Measurements from ENCODE around the gene SUPT6H. TPM values are rescaled to one million over a fixed set of nuclear protein-coding genes. Genes with fewer than 3 reads are reported as not detected.

SUPT6H gene
- total RNA-seq, 1 donor from 2014 or later: 63.5 TPM

- no peaks in the 10 kb centered on the region for H3K27me3 Mint-ChIP-seq (ENCODE audit: low read depth)
- H3K36me3 Mint-ChIP-seq (ENCODE audit: low read depth): peaks cover 6% of the 10 kb centered on the region
- peak; percentile 97 for DNase-seq (ENCODE audit: low spot score)
- H3K27ac Mint-ChIP-seq (ENCODE audit: unreplicated experiment): peak within 1 kb of the TSS; percentile 97
- H3K9me3 Mint-ChIP-seq (ENCODE audit: low read depth): no peaks in the 10 kb centered on the region
- H3K4me3 Mint-ChIP-seq (ENCODE audit: unreplicated experiment): peak within 1 kb of the TSS; percentile 85
- no peak for TF ChIP-seq CTCF (IDR thresholded peaks at IDR 0.05)
- H3K4me1 Mint-ChIP-seq (ENCODE audit: low read depth): peaks cover 45% of the 10 kb centered on the region
These were observed 66.6 kb downstream of the SUPT6H start, which contains the start of gene NEK8 for GRCh38 chr17:28728364-28729200. NEK8 (plus strand) TSS chr17:28728788; CDS start chr17:28728814, 26 bp downstream.

- Mint-ChIP-seq H3K36me3 (ENCODE audit: low read depth) (no peaks in the 10 kb centered on the region), H3K27me3 (ENCODE audit: low read depth) (no peaks in the 10 kb centered on the region), H3K4me1 (ENCODE audit: low read depth) (peaks cover 31% of the 10 kb centered on the region), H3K9me3 (ENCODE audit: low read depth) (no peaks in the 10 kb centered on the region), H3K4me3 (ENCODE audit: unreplicated experiment) (no peak overlapping the region), H3K27ac (ENCODE audit: unreplicated experiment) (peak overlapping the region; percentile 97)
- no peak for TF ChIP-seq CTCF (IDR thresholded peaks at IDR 0.05)
- DNase-seq (ENCODE audit: low spot score): no peak
These were observed 67.9 kb downstream of the SUPT6H start for GRCh38 chr17:28729950-28730330.

GRCh38 chr17:28733346-28733745, 71.3 kb downstream of the SUPT6H start:
- no peak for DNase-seq (ENCODE audit: low spot score)
- peaks cover 5% of the 10 kb centered on the region for H3K4me1 Mint-ChIP-seq (ENCODE audit: low read depth)
- TF ChIP-seq CTCF (IDR thresholded peaks at IDR 0.05): no peak
- no peaks in the 10 kb centered on the region for H3K36me3 Mint-ChIP-seq (ENCODE audit: low read depth)
- no peaks in the 10 kb centered on the region for H3K27me3 Mint-ChIP-seq (ENCODE audit: low read depth)
- H3K4me3 Mint-ChIP-seq (ENCODE audit: unreplicated experiment): no peak overlapping the region
- H3K9me3 Mint-ChIP-seq (ENCODE audit: low read depth): no peaks in the 10 kb centered on the region
- H3K27ac Mint-ChIP-seq (ENCODE audit: unreplicated experiment): no peak overlapping the region

- H3K36me3 Mint-ChIP-seq (ENCODE audit: low read depth): no peaks in the 10 kb centered on the region
These were observed 72.8 kb downstream of the SUPT6H start for GRCh38 chr17:28734712-28735241.

More at GRCh38 chr17:28734712-28735241, 72.8 kb downstream of the SUPT6H start:
- Mint-ChIP-seq H3K4me1 (ENCODE audit: low read depth) (no peaks in the 10 kb centered on the region), H3K4me3 (ENCODE audit: unreplicated experiment) (no peak overlapping the region), H3K27me3 (ENCODE audit: low read depth) (no peaks in the 10 kb centered on the region), H3K27ac (ENCODE audit: unreplicated experiment) (no peak overlapping the region), H3K9me3 (ENCODE audit: low read depth) (no peaks in the 10 kb centered on the region)
- TF ChIP-seq CTCF (IDR thresholded peaks at IDR 0.05): no peak
- peak; percentile 53 for DNase-seq (ENCODE audit: low spot score)

All from chondrocyte (in vitro differentiated cells).